Measurements from ENCODE around the gene ANXA6.

Gene ANXA6

GRCh38 chr5:151156507-151157420, 815 bp downstream of the ANXA6 start:
- Histone ChIP-seq H3K4me1 (ENCODE audit: insufficient read depth, insufficient read length) (peaks cover 14% of the 10 kb centered on the region), H3K27me3 (ENCODE audit: insufficient read depth, insufficient read length) (no peaks in the 10 kb centered on the region), H3K9ac (ENCODE audit: insufficient read length, low read depth) (peak overlapping the region; percentile 88), H3K9me3 (ENCODE audit: insufficient read depth, low read length) (no peaks in the 10 kb centered on the region), H3K36me3 (ENCODE audit: insufficient read depth, insufficient read length, low read length) (peaks cover 32% of the 10 kb centered on the region), H3K4me3 (ENCODE audit: insufficient read length, low read depth) (peak overlapping the region; percentile 81)
- no peak for DNase-seq (ENCODE audit: low read depth, low spot score)
- TF ChIP-seq ZNF274 (IDR thresholded peaks at IDR 0.05; ENCODE audit: low read depth, low read length): no peak
- no peak for TF ChIP-seq SUZ12 (IDR thresholded peaks at IDR 0.05; ENCODE audit: extremely low read depth, insufficient read depth, insufficient read length)
- no peak for TF ChIP-seq YY1 (IDR thresholded peaks at IDR 0.05; ENCODE audit: insufficient read depth, insufficient read length)

DNA sequence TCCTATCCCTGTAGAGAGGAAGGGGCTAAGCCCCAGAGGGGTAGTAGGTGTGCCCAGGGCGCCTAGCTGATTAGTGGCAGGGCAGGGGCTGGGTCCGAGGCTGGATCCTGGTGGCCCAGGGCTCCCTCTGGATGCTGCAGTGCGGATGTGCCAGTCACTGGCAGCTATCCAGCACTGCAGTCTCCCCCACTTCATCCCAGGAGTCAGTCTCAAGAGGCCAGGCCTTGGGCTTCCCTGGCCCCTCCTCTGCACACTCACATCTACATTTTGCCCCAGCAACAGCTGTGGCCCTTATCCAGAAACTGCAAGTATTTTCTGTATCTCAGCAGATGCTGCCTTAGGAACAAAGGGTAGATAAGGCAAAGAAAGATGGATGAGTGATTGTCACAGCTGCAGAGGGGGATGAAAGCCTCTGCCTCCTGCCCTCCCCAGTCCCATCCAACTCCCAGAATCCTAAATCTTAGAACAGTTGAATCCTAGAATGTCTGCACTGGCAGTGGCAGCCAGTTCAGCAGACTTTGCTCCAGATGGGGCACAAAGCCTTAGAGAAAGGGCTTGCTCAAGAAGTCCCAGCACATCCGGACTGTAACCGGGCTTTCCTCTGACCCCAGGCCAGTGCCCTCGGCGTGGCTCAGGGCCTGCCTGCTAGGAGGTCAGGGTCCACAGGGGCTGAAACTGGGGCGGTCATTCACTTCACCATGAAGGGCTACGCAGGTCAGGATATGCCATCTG, 1.6 kb downstream of the ANXA6 start:
- Histone ChIP-seq H3K9ac (ENCODE audit: insufficient read length, low read depth) (peak overlapping the region; percentile 88), H3K4me1 (ENCODE audit: insufficient read depth, insufficient read length) (peaks cover 14% of the 10 kb centered on the region), H3K4me3 (ENCODE audit: insufficient read length, low read depth) (peak overlapping the region; percentile 81), H3K9me3 (ENCODE audit: insufficient read depth, low read length) (no peaks in the 10 kb centered on the region), H3K36me3 (ENCODE audit: insufficient read depth, insufficient read length, low read length) (peaks cover 34% of the 10 kb centered on the region), H3K27me3 (ENCODE audit: insufficient read depth, insufficient read length) (no peaks in the 10 kb centered on the region)
- no peak for DNase-seq (ENCODE audit: low read depth, low spot score)
- TF ChIP-seq ZNF274 (IDR thresholded peaks at IDR 0.05; ENCODE audit: low read depth, low read length): no peak
- no peak for TF ChIP-seq SUZ12 (IDR thresholded peaks at IDR 0.05; ENCODE audit: extremely low read depth, insufficient read depth, insufficient read length)
- TF ChIP-seq YY1 (IDR thresholded peaks at IDR 0.05; ENCODE audit: insufficient read depth, insufficient read length): no peak

DNA sequence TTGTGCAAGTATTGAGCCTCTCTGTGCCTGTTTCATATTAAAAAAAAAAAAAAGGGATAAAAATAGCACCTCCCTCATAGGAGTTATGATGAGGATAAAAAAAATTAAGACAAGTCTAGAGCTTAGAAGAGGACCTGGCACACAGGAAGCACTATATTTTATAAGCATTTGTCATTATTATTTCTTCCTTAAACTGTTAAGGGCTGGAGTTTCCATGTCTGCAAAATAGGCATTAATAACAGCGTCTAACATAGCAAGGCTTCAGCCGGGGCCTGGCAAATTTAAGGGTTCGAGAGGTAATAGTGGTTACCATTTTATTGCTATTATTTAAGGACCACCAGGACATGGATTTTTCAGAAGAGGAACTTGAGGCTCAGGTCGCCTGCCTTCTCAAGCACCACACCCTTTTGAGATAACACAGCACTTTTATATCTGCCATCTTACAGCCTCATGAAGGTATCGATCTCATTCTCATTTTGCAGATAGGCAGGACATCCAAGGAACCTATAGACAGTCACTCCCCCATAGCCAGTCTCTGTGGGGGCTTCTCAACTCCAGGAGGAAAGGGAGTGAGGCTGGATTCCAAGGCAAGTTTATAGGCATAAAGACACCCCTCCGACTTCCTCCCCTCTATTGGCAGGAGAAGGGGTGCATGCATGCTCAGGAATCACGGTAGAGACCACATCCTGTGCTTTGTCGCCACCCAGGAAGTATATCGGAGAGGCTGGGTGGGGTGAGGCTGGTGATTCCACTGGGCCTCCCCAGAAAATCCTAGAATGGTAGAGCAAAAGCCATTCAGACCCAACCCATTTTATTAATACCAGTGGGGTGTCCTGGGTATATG, 2.4 kb downstream of the ANXA6 start:
- H3K4me1 ChIP-seq (ENCODE audit: insufficient read depth, insufficient read length): peaks cover 19% of the 10 kb centered on the region
- DNase-seq (ENCODE audit: low read depth, low spot score): no peak
- TF ChIP-seq SUZ12 (IDR thresholded peaks at IDR 0.05; ENCODE audit: extremely low read depth, insufficient read depth, insufficient read length): no peak
- no peak for TF ChIP-seq ZNF274 (IDR thresholded peaks at IDR 0.05; ENCODE audit: low read depth, low read length)
- no peak for TF ChIP-seq YY1 (IDR thresholded peaks at IDR 0.05; ENCODE audit: insufficient read depth, insufficient read length)
- peaks cover 38% of the 10 kb centered on the region for H3K36me3 ChIP-seq (ENCODE audit: insufficient read depth, insufficient read length, low read length)
- no peaks in the 10 kb centered on the region for H3K9me3 ChIP-seq (ENCODE audit: insufficient read depth, low read length)
- no peaks in the 10 kb centered on the region for H3K27me3 ChIP-seq (ENCODE audit: insufficient read depth, insufficient read length)
- no peak overlapping the region for H3K9ac ChIP-seq (ENCODE audit: insufficient read length, low read depth)
- H3K4me3 ChIP-seq (ENCODE audit: insufficient read length, low read depth): no peak overlapping the region

DNA sequence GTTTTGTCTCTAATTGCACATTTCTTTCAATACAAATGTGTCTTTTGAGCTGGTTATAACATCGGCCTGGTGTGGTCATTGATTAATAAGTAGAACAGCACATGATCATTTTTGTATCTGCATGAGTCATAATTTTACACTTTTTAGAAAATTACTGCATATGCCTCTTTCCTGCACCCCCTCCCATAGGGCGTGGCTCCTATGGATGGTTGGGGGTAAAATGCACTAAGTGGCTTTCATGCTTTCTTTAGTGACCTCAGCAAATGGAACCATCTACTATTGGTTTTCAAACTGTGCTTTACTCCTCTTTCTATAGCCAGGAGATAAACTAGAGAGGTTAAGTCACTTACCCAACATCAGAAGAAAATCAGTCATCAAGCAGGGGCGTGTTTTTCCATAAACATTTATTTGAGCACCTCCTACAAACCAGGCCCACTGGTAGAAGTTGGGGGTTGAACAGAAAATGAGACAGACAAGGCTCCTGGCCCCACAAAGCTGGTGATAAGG, 3.8 kb downstream of the ANXA6 start:
- peaks cover 38% of the 10 kb centered on the region for H3K36me3 ChIP-seq (ENCODE audit: insufficient read depth, insufficient read length, low read length)
- H3K9ac ChIP-seq (ENCODE audit: insufficient read length, low read depth): no peak overlapping the region
- H3K4me1 ChIP-seq (ENCODE audit: insufficient read depth, insufficient read length): peaks cover 19% of the 10 kb centered on the region
- no peak overlapping the region for H3K4me3 ChIP-seq (ENCODE audit: insufficient read length, low read depth)
- H3K9me3 ChIP-seq (ENCODE audit: insufficient read depth, low read length): no peaks in the 10 kb centered on the region
- no peaks in the 10 kb centered on the region for H3K27me3 ChIP-seq (ENCODE audit: insufficient read depth, insufficient read length)
- DNase-seq (ENCODE audit: low read depth, low spot score): no peak
- no peak for TF ChIP-seq SUZ12 (IDR thresholded peaks at IDR 0.05; ENCODE audit: extremely low read depth, insufficient read depth, insufficient read length)
- TF ChIP-seq YY1 (IDR thresholded peaks at IDR 0.05; ENCODE audit: insufficient read depth, insufficient read length): no peak
- no peak for TF ChIP-seq ZNF274 (IDR thresholded peaks at IDR 0.05; ENCODE audit: low read depth, low read length)

GRCh38 chr5:151153300-151153699, 4.3 kb downstream of the ANXA6 start:
- DNase-seq (ENCODE audit: low read depth, low spot score): no peak
- Histone ChIP-seq H3K4me3 (ENCODE audit: insufficient read length, low read depth) (no peak overlapping the region), H3K4me1 (ENCODE audit: insufficient read depth, insufficient read length) (peaks cover 19% of the 10 kb centered on the region), H3K27me3 (ENCODE audit: insufficient read depth, insufficient read length) (no peaks in the 10 kb centered on the region), H3K36me3 (ENCODE audit: insufficient read depth, insufficient read length, low read length) (peaks cover 42% of the 10 kb centered on the region), H3K9me3 (ENCODE audit: insufficient read depth, low read length) (no peaks in the 10 kb centered on the region), H3K9ac (ENCODE audit: insufficient read length, low read depth) (no peak overlapping the region)
- TF ChIP-seq SUZ12 (IDR thresholded peaks at IDR 0.05; ENCODE audit: extremely low read depth, insufficient read depth, insufficient read length): no peak

- H3K4me3 ChIP-seq (ENCODE audit: insufficient read length, low read depth): no peak overlapping the region
- no peak for DNase-seq (ENCODE audit: low read depth, low spot score)
Measured at GRCh38 chr5:151151793-151152192, 5.8 kb downstream of the ANXA6 start.

More at GRCh38 chr5:151151793-151152192, 5.8 kb downstream of the ANXA6 start:
- no peaks in the 10 kb centered on the region for H3K27me3 ChIP-seq (ENCODE audit: insufficient read depth, insufficient read length)
- H3K9me3 ChIP-seq (ENCODE audit: insufficient read depth, low read length): no peaks in the 10 kb centered on the region
- no peak overlapping the region for H3K9ac ChIP-seq (ENCODE audit: insufficient read length, low read depth)
- peaks cover 19% of the 10 kb centered on the region for H3K4me1 ChIP-seq (ENCODE audit: insufficient read depth, insufficient read length)
- TF ChIP-seq SUZ12 (IDR thresholded peaks at IDR 0.05; ENCODE audit: extremely low read depth, insufficient read depth, insufficient read length): no peak
- TF ChIP-seq YY1 (IDR thresholded peaks at IDR 0.05; ENCODE audit: insufficient read depth, insufficient read length): no peak
- TF ChIP-seq ZNF274 (IDR thresholded peaks at IDR 0.05; ENCODE audit: low read depth, low read length): no peak
- peaks cover 56% of the 10 kb centered on the region for H3K36me3 ChIP-seq (ENCODE audit: insufficient read depth, insufficient read length, low read length)

All from NT2/D1 (cell line).